Transverse colon (tissue), 3 donors: ENCODE measurements around the gene CHAT.

Experiments used
- POLR2A ChIP-seq: fragments of 450-650 bp; IDR thresholded peaks from one replicate; pipeline ENCODE4 v1.6.1; 2016; ENCODE audit warnings: antibody characterized with exemption, mild to moderate bottlenecking, moderate library complexity
- TF ChIP-seq, protein P1 (sequence below), 5 experiments: fragments of 200-600 bp in 3 of 5; fragments of 450-650 bp in 2 of 5; sonication (generic) in 3 of 5; IDR thresholded peaks; 1 replicate in 2 of 5; 2 replicates in 3 of 5; pipeline ENCODE4 v1.5.1; 2016 to 2017; ENCODE audit warnings: antibody characterized with exemption in 5 of 5, inconsistent platforms in 3 of 5, mild to moderate bottlenecking in 2 of 5, moderate library complexity in 1 of 5

DNA sequence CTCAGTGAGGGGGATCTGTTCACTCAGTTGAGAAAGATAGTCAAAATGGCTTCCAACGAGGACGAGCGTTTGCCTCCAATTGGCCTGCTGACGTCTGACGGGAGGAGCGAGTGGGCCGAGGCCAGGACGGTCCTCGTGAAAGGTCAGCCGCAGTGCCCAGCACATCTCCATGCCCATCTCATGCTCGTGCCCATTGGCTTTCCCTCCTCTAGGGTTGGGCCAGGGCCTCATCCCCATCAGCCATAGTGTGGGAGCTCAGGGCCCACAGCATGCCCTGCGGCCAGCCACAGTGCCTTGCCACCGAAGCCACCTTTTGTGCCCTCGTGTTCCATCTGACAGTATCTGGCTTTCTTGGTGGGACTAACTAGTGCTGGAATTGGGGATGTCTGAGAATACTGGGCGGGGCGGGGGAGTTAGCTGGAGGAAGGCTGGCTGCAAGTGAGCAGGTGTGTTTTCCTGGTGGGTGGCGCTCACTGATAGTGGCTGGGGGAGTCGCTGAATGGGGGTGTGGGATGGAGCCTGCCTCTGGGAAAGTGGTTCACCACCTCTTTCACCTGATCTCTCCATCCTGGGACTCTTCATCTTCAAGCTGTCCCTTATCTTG is 13.9 kb downstream of the CHAT start:
- TF ChIP-seq, protein P1, sequence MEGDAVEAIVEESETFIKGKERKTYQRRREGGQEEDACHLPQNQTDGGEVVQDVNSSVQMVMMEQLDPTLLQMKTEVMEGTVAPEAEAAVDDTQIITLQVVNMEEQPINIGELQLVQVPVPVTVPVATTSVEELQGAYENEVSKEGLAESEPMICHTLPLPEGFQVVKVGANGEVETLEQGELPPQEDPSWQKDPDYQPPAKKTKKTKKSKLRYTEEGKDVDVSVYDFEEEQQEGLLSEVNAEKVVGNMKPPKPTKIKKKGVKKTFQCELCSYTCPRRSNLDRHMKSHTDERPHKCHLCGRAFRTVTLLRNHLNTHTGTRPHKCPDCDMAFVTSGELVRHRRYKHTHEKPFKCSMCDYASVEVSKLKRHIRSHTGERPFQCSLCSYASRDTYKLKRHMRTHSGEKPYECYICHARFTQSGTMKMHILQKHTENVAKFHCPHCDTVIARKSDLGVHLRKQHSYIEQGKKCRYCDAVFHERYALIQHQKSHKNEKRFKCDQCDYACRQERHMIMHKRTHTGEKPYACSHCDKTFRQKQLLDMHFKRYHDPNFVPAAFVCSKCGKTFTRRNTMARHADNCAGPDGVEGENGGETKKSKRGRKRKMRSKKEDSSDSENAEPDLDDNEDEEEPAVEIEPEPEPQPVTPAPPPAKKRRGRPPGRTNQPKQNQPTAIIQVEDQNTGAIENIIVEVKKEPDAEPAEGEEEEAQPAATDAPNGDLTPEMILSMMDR (IDR thresholded peaks at IDR 0.05) = no peak
- TF ChIP-seq POLR2A = no peak
